K562 (cell line): ENCODE results near the gene TNIK. TPM values are rescaled to one million over a fixed set of nuclear protein-coding genes. Genes with fewer than 3 reads are reported as not detected.

Experiments used
- FOXJ3 ChIP-seq: sonication (generic); formaldehyde crosslinking; IDR thresholded peaks from 2 replicates; pipeline ENCODE4 v1.4.0; 2020; ENCODE audit warnings: mild to moderate bottlenecking, missing genetic modification reagents
- HSF4 ChIP-seq: fragments of 250-450 bp; sonication (Bioruptor Pico); IDR thresholded peaks from 2 replicates; pipeline ENCODE4 v2.1.2; 2022; ENCODE audit warnings: mild to moderate bottlenecking, moderate library complexity, borderline replicate concordance
- MLLT1 ChIP-seq, 2 experiments: fragments of 450-650 bp; IDR thresholded peaks; 2 replicates each; pipeline ENCODE4 v1.6.1; 2016
- MTA3 ChIP-seq: fragments of 450-650 bp; formaldehyde crosslinking; IDR thresholded peaks from 2 replicates; pipeline ENCODE4 v1.6.1; 2017; ENCODE audit warnings: mild to moderate bottlenecking, borderline replicate concordance
- SMARCC2 ChIP-seq: fragments of 450-650 bp; IDR thresholded peaks from 2 replicates; pipeline ENCODE4 v1.6.1; 2017; ENCODE audit warnings: antibody characterized with exemption, moderate library complexity, mild to moderate bottlenecking, low read depth
- SP2 ChIP-seq: IDR thresholded peaks from 2 replicates; pipeline ENCODE4 v1.6.1; 2011; ENCODE audit warnings: mild to moderate bottlenecking, low read depth, low read length, moderate library complexity; ENCODE audit not compliant: poor library complexity, severe bottlenecking; ENCODE audit errors: extremely low read depth
- ZEB2 ChIP-seq: fragments of 450-650 bp; IDR thresholded peaks from 2 replicates; pipeline ENCODE4 v1.6.1; 2016
- ZNF121 ChIP-seq: sonication (generic); formaldehyde crosslinking; conservative IDR thresholded peaks from 2 replicates; pipeline ENCODE4 v1.8.0; 2022; ENCODE audit warnings: missing genetic modification reagents
- ZNF232 ChIP-seq: sonication (generic); formaldehyde crosslinking; IDR thresholded peaks from 2 replicates; pipeline ENCODE4 v1.8.0; 2022; ENCODE audit warnings: mild to moderate bottlenecking, missing genetic modification reagents
- ZNF318 ChIP-seq, 2 experiments: fragments of 450-650 bp; IDR thresholded peaks; 2 replicates each; pipeline ENCODE4 v1.6.1; 2016; ENCODE audit warnings: mild to moderate bottlenecking in 2 of 2, borderline replicate concordance in 1 of 2, low read depth in 1 of 2, moderate library complexity in 1 of 2
- ZNF347 ChIP-seq: fragments of 450-650 bp; formaldehyde crosslinking; IDR thresholded peaks from 2 replicates; pipeline ENCODE4 v1.4.0; 2020; ENCODE audit warnings: low read depth, mild to moderate bottlenecking, moderate library complexity
- polyA plus RNA-seq, 8 experiments: library from polyadenylated mRNA; depleted of rRNA in 4 of 8; stranded (reverse) in 5 of 8; unstranded in 3 of 8; fragments of >200 nt; fragmentation: Nextera tagmentation in 2 of 8; fragmentation: Illumina TruSeq in 1 of 8; extraction: Ambion mirVana in 2 of 8; extraction: Trizol in 1 of 8; gene quantifications; 2 replicates each; pipeline versions ENCODE4 v1.2.1 to v1.2.3, GENCODE V29; 2011 to 2014; ENCODE audit warnings: inconsistent platforms in 1 of 8, missing spikeins in 1 of 8
- total RNA-seq, 7 experiments: library from RNA; depleted of rRNA in 6 of 7; stranded (reverse); fragments of >200 nt in 6 of 7; fragmentation: Illumina TruSeq in 2 of 7; extraction: Trizol in 2 of 7; gene quantifications; 2 replicates each; pipeline versions ENCODE4 v1.2.1 to v1.2.3, GENCODE V29; 2011 to 2021; ENCODE audit warnings: low replicate concordance in 1 of 7
- TF ChIP-seq, protein P1 (sequence below): fragments of 250-450 bp; sonication (Bioruptor Pico); IDR thresholded peaks from 2 replicates; pipeline ENCODE4 v1.4.0; 2020; ENCODE audit warnings: mild to moderate bottlenecking, moderate library complexity
- TF ChIP-seq, protein P2 (sequence below): fragments of 450-650 bp; formaldehyde crosslinking; IDR thresholded peaks from 2 replicates; pipeline ENCODE4 v1.4.0; 2020; ENCODE audit warnings: mild to moderate bottlenecking, moderate library complexity

Gene TNIK
- total and polyA plus RNA-seq, 9 of the 15 experiments (the other 6 are each of a cell fraction or from before 2014, with no cell fraction given): 6.6 to 39.0 (median 24.7) TPM

- TF ChIP-seq, protein P1, sequence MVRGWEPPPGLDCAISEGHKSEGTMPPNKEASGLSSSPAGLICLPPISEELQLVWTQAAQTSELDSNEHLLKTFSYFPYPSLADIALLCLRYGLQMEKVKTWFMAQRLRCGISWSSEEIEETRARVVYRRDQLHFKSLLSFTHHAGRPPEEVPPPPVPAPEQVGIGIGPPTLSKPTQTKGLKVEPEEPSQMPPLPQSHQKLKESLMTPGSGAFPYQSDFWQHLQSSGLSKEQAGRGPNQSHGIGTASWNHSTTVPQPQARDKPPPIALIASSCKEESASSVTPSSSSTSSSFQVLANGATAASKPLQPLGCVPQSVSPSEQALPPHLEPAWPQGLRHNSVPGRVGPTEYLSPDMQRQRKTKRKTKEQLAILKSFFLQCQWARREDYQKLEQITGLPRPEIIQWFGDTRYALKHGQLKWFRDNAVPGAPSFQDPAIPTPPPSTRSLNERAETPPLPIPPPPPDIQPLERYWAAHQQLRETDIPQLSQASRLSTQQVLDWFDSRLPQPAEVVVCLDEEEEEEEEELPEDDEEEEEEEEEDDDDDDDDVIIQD: no peak
- TF ChIP-seq SP2 (no peak), ZNF232 (CRISPR knock-in tag) (no peak), ZNF121 (CRISPR knock-in tag) (no peak), SMARCC2 (peak; percentile 52; the same call in 1 of the 2 replicates), MLLT1 (IDR thresholded peaks at IDR 0.05) (0 out of 4 replicates have a peak, but pooled peaks of 1 of the 2 experiments have one; percentile 63), HSF4 (CRISPR knock-in tag) (no peak), MTA3 (peak; percentile 83), ZNF318 (IDR thresholded peaks at IDR 0.05; ENCODE audit: borderline replicate concordance in 1 of 2, low read depth in 1 of 2) (peak in 1 of 2 experiments; percentile 38; a peak in 1 of 4 replicates), ZEB2 (0 out of 2 replicates have a peak, but pooled peaks have one; percentile 49), FOXJ3 (CRISPR knock-in tag) (no peak), ZNF347 (CRISPR knock-in tag) (no peak)
- TF ChIP-seq, protein P2, sequence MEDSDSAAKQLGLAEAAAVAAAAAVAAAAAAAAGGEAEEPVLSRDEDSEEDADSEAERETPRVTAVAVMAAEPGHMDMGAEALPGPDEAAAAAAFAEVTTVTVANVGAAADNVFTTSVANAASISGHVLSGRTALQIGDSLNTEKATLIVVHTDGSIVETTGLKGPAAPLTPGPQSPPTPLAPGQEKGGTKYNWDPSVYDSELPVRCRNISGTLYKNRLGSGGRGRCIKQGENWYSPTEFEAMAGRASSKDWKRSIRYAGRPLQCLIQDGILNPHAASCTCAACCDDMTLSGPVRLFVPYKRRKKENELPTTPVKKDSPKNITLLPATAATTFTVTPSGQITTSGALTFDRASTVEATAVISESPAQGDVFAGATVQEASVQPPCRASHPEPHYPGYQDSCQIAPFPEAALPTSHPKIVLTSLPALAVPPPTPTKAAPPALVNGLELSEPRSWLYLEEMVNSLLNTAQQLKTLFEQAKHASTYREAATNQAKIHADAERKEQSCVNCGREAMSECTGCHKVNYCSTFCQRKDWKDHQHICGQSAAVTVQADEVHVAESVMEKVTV: no peak
Measured at GRCh38 chr3:171159024-171159821, 301.0 kb downstream of the TNIK start (continued).
